Kidney epithelial cell (primary cell): ENCODE measurements around the gene PCDHGA5. TPM values are rescaled to one million over a fixed set of nuclear protein-coding genes. Genes with fewer than 3 reads are reported as not detected.
A peak's percentile ranks its signal among the peaks of the same experiment; 100 is the strongest.
"Not testable (repeated sequence)": the region's sequence is repeated elsewhere in the genome, so short reads cannot be mapped to it uniquely, and the experiment has no call there.

ENCODE experiments used
- DNase-seq: peaks from one replicate; pipeline ENCODE4 v3.0.0-alpha.2; 2010; ENCODE audit warnings: low read depth
- H3K27me3 ChIP-seq: 2 replicates; pipeline ENCODE4 v1.6.0; 2011; ENCODE audit warnings: low read length; ENCODE audit not compliant: control insufficient read depth, insufficient read depth
- H3K36me3 ChIP-seq: 2 replicates; pipeline ENCODE4 v1.5.1; 2011; ENCODE audit warnings: low read length; ENCODE audit not compliant: control insufficient read depth, insufficient read depth
- H3K4me3 ChIP-seq: 2 replicates; pipeline ENCODE4 v1.5.1; 2011; ENCODE audit warnings: low read depth, mild to moderate bottlenecking, control low read depth, low read length
- CTCF ChIP-seq: IDR thresholded peaks from 2 replicates; pipeline ENCODE4 v1.5.1; 2011; ENCODE audit warnings: mild to moderate bottlenecking, moderate library complexity, low read length, control low read depth, inconsistent platforms; ENCODE audit not compliant: insufficient read depth, poor library complexity, severe bottlenecking
- total RNA-seq: library from RNA; depleted of rRNA; stranded (reverse); fragments of >200 nt; gene quantifications from 2 replicates; pipeline ENCODE4 v1.2.3, GENCODE V29; 2015

The PCDHGA5 gene
- total RNA-seq, 1 donor from 2014 or later: 0.58 TPM

- no peak overlapping the region for H3K4me3 ChIP-seq
- H3K36me3 ChIP-seq: no peaks in the 10 kb centered on the region
- peaks cover 14% of the 10 kb centered on the region for H3K27me3 ChIP-seq
- TF ChIP-seq CTCF: no peak
- DNase-seq: no peak
These were observed 29.3 kb downstream of the PCDHGA5 start for GRCh38 chr5:141393267-141393666.

GRCh38 chr5:141394401-141395187 lies 30.6 kb downstream of the PCDHGA5 start:
- not testable (repeated sequence) for H3K36me3 ChIP-seq, DNase-seq, H3K4me3 ChIP-seq
- peaks cover 12% of the 10 kb centered on the region for H3K27me3 ChIP-seq

GRCh38 chr5:141397756-141398551 lies 34.0 kb downstream of the PCDHGA5 start, which contains the start of gene PCDHGB5:
Gene PCDHGB5 (plus strand): TSS chr5:141397947. CDS start chr5:141398128, 181 bp downstream.
- TF ChIP-seq CTCF: peak; percentile 58
- Histone ChIP-seq H3K27me3 (peaks cover 17% of the 10 kb centered on the region), H3K4me3 (peak within 1 kb of the TSS; percentile 30)
- not testable (repeated sequence) for H3K36me3 ChIP-seq, DNase-seq

GRCh38 chr5:141398608-141399007 lies 34.6 kb downstream of the PCDHGA5 start:
- Histone ChIP-seq H3K36me3 (no peaks in the 10 kb centered on the region), H3K4me3 (no peak overlapping the region), H3K27me3 (peaks cover 16% of the 10 kb centered on the region)
- no peak for DNase-seq
- TF ChIP-seq CTCF: no peak

GRCh38 chr5:141399555-141400258 lies 35.7 kb downstream of the PCDHGA5 start:
- no peak for TF ChIP-seq CTCF
- no peaks in the 10 kb centered on the region for H3K36me3 ChIP-seq
- peaks cover 15% of the 10 kb centered on the region for H3K27me3 ChIP-seq
- no peak overlapping the region for H3K4me3 ChIP-seq
- no peak for DNase-seq
